Neuron (in vitro differentiated cells): ENCODE data around the gene PPM1H.
"Not testable (repeated sequence)": the region's sequence is repeated elsewhere in the genome, so short reads cannot be mapped to it uniquely, and the experiment has no call there.

Experiments used
- H2AFZ ChIP-seq: one replicate; pipeline ENCODE4 v1.6.1; 2013; ENCODE audit warnings: low read depth, mild to moderate bottlenecking, inconsistent platforms, low read length, moderate library complexity
- H3K27me3 ChIP-seq: one replicate; pipeline ENCODE4 v1.6.1; 2013; ENCODE audit warnings: low read length; ENCODE audit not compliant: insufficient read depth
- H3K36me3 ChIP-seq: one replicate; pipeline ENCODE4 v1.6.1; 2013; ENCODE audit warnings: low read length; ENCODE audit not compliant: insufficient read depth
- H3K4me1 ChIP-seq: one replicate; pipeline ENCODE4 v1.6.1; 2013; ENCODE audit warnings: low read length; ENCODE audit not compliant: insufficient read depth
- H3K4me3 ChIP-seq: 2 replicates; pipeline ENCODE4 v1.5.1; 2013; ENCODE audit warnings: mild to moderate bottlenecking, low read length, moderate library complexity
- H3K9me3 ChIP-seq: one replicate; pipeline ENCODE4 v1.6.1; 2013; ENCODE audit warnings: low read length

Gene PPM1H

DNA sequence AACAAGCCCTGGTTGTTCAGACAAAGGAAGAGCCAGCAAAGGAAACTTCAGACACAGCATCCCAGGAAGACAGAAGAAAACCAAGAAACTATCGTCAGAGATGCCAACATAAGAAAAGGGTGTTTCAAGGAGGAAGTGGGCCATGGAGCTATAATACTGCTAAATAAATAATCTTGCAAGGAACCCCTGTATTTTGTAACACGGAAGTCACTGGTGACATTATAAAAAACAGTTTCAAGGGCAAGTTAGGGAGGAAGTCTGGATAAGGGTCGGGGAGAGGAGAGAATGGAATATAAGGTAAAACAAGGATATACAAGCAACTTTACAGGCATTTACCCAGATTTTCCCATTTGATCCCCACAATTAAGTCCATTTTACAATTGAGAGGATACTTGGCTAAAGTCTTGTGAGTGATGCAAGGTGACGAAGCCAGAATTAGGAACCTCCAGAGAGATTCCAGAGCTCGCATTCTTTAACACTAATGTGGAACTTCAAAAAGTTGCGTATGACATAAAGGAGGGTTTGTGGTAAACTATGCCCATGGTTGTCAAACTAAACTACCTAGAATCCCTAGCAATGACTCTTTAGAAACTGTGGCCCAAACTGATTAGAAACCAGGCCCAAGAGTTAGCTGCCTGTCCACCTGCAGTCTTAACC is 46.4 kb downstream of the PPM1H start:
- Histone ChIP-seq H3K4me3 (no peak overlapping the region), H3K27me3 (no peaks in the 10 kb centered on the region), H3K4me1 (no peaks in the 10 kb centered on the region), H3K9me3 (no peaks in the 10 kb centered on the region), H3K36me3 (no peaks in the 10 kb centered on the region), H2AFZ (no peak overlapping the region)

DNA sequence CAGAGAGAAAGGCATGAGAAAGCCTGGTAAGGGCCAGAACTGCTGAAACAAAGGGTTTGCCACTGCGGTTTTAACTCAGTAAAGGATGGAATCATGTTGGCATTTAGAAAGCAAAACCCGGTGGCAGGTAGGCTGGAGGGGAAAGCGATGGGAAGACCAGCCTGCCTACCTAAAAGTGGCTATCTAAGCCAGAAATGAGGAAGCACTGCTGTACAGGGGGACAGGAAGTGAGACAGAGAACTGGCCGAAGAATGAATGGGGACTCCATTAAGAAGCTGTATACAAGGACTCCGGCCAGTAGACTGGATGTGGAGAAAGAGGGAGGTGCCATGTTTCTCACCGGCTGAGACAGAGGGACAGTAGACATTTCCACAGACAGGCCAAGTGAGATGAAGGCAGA is 48.2 kb downstream of the PPM1H start:
- H3K4me1 ChIP-seq = no peaks in the 10 kb centered on the region
- no peaks in the 10 kb centered on the region for H3K27me3 ChIP-seq
- no peaks in the 10 kb centered on the region for H3K36me3 ChIP-seq
- no peaks in the 10 kb centered on the region for H3K9me3 ChIP-seq
- H2AFZ ChIP-seq = no peak overlapping the region
- H3K4me3 ChIP-seq = no peak overlapping the region

DNA sequence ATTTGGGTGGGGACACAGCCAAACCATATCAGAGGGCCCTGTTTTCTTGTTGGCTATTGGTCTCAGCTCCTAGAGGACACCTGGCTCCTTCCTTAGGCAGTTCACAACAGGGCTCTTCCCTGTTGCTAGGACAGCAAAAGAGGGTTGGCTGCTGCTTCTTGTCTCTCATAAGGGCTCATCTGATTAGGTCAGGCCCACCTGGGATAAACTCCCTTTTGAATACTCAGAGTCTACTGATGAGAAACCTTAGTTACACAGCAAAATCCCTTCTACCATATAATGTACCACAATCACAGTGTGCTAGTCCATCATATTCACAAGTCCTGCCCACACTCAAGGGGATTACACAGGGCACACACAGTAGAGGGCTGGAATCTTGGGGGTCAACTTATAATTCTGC is 49.7 kb downstream of the PPM1H start:
- Histone ChIP-seq H3K27me3 (no peaks in the 10 kb centered on the region), H3K4me1 (no peaks in the 10 kb centered on the region), H3K36me3 (no peaks in the 10 kb centered on the region), H3K4me3 (no peak overlapping the region), H3K9me3 (no peaks in the 10 kb centered on the region), H2AFZ (no peak overlapping the region)

DNA sequence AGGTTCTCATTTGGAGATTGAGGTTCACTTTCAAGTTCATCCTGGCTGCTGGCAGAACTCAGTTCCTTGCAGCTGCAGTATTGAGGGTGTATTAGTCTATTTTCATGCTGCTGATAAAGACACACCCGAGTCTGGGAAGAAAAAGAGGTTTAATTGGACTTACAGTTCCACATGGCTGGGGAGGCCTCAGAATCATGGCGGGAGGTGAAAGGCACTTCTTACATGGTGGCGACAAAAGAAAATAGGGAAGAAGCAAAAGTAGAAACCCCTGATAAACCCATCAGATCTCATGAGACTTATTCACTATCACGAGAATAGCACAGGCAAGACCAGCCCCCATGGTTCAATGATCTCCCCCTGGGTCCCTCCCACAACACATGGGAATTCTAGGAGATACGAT is 50.1 kb downstream of the PPM1H start:
- H3K36me3 ChIP-seq, H3K9me3 ChIP-seq, H3K4me1 ChIP-seq, H3K4me3 ChIP-seq, H2AFZ ChIP-seq, H3K27me3 ChIP-seq: not testable (repeated sequence)

DNA sequence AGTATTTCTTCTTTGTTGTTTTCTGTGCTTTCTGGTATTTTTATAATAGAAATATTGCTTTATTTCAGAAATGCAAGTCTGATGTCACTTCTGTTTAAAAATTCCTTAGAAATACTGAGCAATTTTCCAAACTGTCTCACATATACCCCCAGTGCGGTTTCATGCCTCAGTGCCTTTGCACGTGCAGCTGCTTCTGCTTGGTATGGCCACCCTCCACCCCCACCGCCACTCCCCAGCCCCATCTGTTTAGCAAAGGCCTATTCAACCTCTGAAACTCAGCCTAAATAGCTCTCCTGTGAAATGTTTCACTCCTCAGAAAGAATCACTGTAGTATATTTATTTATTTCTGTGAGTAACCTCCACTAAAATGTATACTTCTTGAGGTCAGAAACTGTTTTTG is 52.3 kb downstream of the PPM1H start:
- no peak overlapping the region for H3K4me3 ChIP-seq
- no peaks in the 10 kb centered on the region for H3K9me3 ChIP-seq
- no peaks in the 10 kb centered on the region for H3K36me3 ChIP-seq
- no peaks in the 10 kb centered on the region for H3K27me3 ChIP-seq
- H3K4me1 ChIP-seq = no peaks in the 10 kb centered on the region
- H2AFZ ChIP-seq = no peak overlapping the region

DNA sequence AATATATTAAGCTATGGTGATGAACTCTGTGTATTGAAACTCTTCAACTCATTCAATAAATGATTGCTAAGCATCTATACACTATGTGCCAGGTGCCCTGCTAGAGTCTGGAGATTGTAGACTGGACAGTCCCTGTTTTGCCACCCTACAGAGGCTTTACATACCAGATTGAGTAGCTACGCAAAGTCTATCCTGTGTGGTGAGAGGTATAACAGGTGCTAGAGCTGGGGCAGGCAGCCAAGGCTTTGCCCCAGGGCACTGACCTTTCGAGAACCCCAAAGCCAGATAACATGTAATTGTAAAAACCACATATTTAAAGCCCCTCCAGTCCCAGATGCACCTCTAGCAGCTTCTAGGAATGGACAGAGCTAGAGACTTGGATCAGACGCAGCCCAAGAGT is 52.8 kb downstream of the PPM1H start:
- H3K36me3 ChIP-seq = no peaks in the 10 kb centered on the region
- no peaks in the 10 kb centered on the region for H3K27me3 ChIP-seq
- H3K4me1 ChIP-seq = no peaks in the 10 kb centered on the region
- H2AFZ ChIP-seq = no peak overlapping the region
- H3K9me3 ChIP-seq = no peaks in the 10 kb centered on the region
- no peak overlapping the region for H3K4me3 ChIP-seq

DNA sequence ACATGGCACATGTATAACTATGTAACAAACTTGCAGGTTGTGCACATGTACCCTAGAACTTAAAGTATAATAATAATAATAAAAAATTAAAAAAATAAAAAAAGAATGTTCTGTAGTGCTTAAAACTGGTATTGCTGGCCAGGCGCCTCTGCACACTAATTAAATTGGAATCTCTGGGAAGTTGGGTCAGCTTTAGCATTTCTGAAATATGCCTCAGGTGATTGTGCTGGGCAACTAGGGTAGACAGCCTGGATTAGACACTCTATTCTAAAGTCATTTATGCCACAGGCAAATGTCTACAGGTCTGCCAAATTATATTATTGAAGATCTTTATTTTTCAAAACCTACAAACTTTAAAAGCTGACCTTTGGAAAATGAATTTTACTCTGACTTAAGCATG is 55.3 kb downstream of the PPM1H start:
- Histone ChIP-seq H3K36me3 (no peaks in the 10 kb centered on the region), H3K4me1 (no peaks in the 10 kb centered on the region), H2AFZ (no peak overlapping the region), H3K4me3 (no peak overlapping the region), H3K27me3 (no peaks in the 10 kb centered on the region), H3K9me3 (no peaks in the 10 kb centered on the region)

DNA sequence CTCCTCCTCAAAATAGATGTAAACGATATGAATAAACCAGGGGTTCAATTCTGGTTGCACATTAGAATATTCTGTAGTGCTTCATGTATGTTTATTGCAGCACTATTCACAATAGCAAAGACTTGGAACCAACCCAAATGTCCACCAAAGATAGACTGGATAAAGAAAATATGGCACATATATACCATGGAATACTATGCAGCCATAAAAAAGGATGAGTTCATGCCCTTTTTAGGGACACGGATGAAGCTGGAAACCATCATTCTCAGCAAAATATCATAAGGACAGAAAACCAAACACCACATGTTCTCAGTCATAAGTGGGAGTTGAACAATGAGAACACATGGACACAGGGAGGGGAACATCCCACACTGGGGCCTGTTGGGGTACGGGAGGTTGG is 55.7 kb downstream of the PPM1H start:
- H2AFZ ChIP-seq, H3K36me3 ChIP-seq, H3K4me3 ChIP-seq, H3K9me3 ChIP-seq, H3K27me3 ChIP-seq, H3K4me1 ChIP-seq: not testable (repeated sequence)

DNA sequence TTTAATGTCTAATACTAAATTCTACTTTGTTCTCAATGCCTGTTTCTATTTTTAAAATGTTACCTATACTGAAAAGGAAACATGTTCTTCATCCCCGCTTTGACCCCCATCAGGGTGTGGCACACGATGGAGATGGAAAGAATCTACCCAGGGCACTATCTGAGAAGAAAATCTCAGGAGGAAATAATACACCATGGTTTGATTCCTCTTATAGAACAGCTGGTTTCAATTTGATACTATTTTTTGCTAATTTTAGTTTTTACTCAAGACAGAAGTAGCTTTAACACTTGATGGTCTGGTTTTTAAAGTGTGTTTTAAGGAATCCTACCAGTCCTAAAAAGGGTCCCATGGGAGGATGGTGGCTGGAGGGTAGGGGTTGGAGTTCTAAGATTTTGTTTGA is 56.7 kb downstream of the PPM1H start:
- no peaks in the 10 kb centered on the region for H3K27me3 ChIP-seq
- H3K9me3 ChIP-seq = no peaks in the 10 kb centered on the region
- H3K36me3 ChIP-seq = no peaks in the 10 kb centered on the region
- no peak overlapping the region for H3K4me3 ChIP-seq
- no peak overlapping the region for H2AFZ ChIP-seq
- H3K4me1 ChIP-seq = no peaks in the 10 kb centered on the region

DNA sequence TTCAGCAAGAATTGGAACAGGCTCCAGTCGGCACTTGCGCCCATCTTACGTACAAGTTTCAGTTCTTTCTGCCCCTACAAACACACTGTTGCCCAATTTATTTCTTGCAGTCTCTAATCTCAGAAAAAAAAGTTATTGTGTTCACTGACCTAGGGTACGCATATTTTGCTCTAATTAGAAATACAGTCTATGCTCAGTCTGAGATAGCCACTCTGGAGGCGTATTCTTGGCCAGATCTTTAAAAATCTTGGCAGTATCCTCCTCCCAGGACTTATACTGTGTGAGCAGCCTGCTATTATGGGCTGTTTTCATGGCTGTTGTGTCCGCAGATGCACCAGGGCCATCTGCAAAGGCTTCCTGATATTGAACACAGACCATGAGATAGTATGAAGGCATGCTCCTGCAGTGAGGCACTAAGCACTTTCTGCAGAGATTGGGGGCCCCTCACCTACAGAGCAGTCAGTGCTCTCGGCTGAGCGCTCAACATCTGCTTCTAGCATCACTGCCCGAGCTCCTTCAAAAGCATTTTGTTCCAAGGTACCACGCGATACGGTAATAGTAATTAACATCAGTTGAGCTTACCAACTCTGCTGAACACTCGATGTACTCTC is 57.9 kb downstream of the PPM1H start:
- Histone ChIP-seq H3K4me1 (no peaks in the 10 kb centered on the region), H2AFZ (no peak overlapping the region), H3K9me3 (no peaks in the 10 kb centered on the region), H3K27me3 (no peaks in the 10 kb centered on the region), H3K36me3 (no peaks in the 10 kb centered on the region), H3K4me3 (no peak overlapping the region)

DNA sequence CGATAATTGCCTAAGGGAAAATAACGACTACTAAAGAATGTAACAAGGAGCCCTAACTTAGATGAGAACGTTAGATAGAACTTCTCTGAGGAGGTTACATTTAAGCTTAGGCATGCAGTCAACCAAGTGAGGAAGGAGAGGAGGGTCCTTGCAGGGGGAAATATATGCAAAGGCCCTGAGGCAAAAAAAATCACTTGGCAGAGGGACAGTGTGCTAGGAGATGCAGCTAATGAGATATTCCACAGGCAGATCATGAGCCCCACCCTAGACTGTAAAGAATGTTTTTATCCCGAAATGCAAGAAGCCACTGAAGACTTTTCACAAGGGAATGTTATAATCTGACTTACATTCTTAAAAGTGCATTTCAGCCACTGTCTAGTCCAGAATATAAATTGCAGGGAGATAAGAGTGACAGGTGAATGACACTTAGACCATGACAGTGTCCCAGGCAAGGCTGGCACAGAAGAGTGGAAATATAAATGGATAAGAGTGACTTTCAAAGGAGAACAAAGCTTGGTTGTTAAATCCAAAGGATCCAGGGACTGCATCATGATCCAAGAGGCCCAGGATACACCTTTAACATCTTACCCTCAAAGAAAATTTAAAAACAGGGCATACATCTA is 61.0 kb downstream of the PPM1H start:
- H3K4me3 ChIP-seq = no peak overlapping the region
- no peaks in the 10 kb centered on the region for H3K4me1 ChIP-seq
- H3K9me3 ChIP-seq = no peaks in the 10 kb centered on the region
- no peaks in the 10 kb centered on the region for H3K27me3 ChIP-seq
- H2AFZ ChIP-seq = no peak overlapping the region
- no peaks in the 10 kb centered on the region for H3K36me3 ChIP-seq

DNA sequence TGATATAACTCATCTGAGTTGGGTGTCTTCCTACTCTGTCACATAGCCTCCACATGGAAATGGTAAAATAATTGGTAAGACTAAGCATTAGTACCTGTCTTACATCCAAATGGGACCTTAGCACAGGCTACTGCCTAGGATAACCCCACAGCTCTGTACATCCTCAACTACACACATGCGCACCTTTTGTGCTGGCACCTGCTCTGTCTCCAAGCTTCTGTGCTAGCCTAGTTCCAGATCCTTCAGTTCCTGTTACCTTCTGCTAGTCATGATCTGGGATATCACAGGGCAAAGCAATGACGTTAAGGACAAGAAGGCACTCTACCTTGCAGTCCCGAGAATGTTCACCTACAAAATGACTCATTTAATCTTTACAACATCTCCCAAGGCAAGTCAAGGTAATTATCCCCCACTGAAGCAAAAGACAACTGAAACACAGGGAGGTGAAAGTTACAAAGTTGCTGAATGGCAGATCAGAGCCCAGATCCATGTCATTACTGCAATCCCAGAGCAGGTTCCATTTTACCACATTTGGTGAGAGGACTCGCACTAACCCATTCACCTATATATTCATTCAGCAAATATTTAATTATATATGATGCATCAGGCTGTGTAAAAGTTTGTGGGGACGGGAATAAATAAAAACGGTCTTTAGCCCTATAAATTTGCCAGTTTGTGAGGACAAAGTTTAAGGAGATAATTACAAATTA is 61.7 kb downstream of the PPM1H start:
- H3K4me3 ChIP-seq = no peak overlapping the region
- no peaks in the 10 kb centered on the region for H3K9me3 ChIP-seq
- H3K36me3 ChIP-seq = no peaks in the 10 kb centered on the region
- no peak overlapping the region for H2AFZ ChIP-seq
- no peaks in the 10 kb centered on the region for H3K27me3 ChIP-seq
- H3K4me1 ChIP-seq = no peaks in the 10 kb centered on the region

DNA sequence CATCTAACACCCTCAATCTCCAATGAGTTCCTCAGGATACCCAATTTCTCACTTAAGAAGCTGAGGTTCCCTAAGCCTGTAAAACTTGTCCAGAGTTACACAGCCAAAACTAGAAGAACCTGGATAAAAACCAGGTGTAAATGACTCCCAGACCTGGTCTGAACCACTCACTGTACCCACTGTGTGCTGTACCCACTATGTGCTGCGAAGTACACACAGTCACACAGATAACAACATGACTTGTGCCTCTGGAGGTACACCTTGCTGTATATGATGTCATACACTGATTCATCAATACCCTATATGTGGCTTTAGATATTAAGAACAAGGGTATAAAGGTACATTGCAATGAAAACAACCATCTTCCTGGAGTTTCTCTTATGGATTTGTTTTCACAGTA is 66.1 kb downstream of the PPM1H start:
- no peaks in the 10 kb centered on the region for H3K36me3 ChIP-seq
- H3K27me3 ChIP-seq = no peaks in the 10 kb centered on the region
- no peaks in the 10 kb centered on the region for H3K9me3 ChIP-seq
- no peak overlapping the region for H2AFZ ChIP-seq
- H3K4me1 ChIP-seq = peaks cover 3% of the 10 kb centered on the region
- H3K4me3 ChIP-seq = no peak overlapping the region
